Measurements from ENCODE around the gene RPP30. TPM values are rescaled to one million over a fixed set of nuclear protein-coding genes. Genes with fewer than 3 reads are reported as not detected.

The RPP30 gene
- total RNA-seq, result 10 to 100 TPM; 35.6 to 38.0 TPM

DNA sequence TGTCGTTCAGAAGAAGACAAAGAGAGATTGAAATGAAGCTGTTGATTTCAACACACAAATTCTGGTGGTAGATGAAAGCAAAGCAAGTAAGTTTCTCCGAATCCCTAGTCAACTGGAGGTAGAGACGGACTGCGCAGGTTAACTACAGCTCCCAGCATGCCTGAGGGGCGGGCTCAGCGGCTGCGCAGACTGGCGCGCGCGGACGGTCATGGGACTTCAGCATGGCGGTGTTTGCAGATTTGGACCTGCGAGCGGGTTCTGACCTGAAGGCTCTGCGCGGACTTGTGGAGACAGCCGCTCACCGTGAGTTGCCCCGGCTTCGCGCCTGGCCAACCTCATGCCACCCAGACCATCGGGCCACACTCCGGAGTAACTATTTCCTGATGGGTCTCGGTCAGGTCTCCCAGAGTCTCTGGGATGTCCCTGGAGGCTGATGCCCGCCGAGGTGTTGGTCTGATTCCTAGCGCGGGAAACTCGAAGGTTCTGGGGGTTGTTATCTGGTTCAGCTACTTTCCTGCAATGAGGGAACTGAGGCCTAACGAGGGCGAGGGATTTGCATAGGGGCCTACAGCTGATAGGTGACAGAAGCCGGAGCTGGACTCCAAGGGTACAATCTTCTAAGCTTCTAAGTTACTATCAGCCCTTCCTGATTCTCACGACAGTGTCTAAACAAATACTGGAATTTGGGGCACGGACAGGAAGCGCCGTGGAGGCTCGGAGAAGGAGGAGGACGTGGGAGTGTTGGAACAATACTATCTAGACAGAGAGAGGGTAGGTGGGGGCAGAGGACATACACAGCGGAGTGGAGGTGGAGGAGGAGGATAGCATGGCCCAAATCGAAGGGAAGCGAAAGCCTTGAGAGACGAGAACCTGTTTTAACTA, at the start of gene RPP30:
Gene RPP30 (plus strand): TSS at position 209 of the 882 bp plus-strand sequence. CDS start 13 bp downstream, at position 222.

DNA sequence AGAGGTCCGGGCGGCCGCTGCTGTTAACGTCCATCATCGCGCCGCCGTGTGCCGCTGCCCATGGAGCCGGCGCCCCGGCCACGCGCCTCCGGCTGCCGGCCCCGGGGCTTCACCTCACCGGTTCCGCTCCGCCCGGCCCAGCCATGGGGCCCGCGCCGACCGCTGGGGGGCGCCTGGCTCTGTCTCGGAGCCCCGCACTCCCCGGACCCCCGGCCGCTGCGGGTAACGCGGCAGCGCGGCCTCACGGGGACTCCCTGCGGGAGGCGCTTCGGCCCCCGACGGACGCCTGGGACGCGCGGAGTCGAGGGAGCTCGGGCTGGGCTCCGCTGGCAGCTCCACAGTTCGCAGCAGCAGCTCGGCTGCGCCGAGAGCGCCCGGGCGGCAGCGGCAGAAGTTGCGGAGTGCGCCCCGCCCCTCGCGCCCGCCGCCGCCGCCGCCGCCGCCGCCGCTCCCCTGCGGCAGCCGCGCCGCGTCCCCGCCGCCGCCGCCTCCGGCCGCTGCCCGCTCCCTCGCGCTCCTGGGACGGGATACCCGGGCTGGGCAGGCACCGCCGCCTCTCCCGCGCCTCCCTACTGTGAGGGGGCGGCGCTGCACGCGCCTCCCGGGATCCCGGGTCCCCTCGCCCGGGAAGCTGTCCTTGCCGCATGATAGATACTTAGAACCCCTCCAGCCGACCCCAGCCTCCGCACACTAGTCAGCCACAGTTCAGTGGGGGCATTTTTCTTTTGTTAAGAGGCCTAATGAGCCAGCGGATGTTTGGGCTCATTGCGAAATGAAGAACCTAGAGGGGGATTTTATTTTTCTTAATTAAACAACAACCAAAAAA, 13.9 kb upstream of the RPP30 start, which contains the start of gene HTR7:
Gene HTR7 (minus strand): TSS at position 405 of the 826 bp plus-strand sequence. CDS start 368 bp downstream, at position 37.

DNA sequence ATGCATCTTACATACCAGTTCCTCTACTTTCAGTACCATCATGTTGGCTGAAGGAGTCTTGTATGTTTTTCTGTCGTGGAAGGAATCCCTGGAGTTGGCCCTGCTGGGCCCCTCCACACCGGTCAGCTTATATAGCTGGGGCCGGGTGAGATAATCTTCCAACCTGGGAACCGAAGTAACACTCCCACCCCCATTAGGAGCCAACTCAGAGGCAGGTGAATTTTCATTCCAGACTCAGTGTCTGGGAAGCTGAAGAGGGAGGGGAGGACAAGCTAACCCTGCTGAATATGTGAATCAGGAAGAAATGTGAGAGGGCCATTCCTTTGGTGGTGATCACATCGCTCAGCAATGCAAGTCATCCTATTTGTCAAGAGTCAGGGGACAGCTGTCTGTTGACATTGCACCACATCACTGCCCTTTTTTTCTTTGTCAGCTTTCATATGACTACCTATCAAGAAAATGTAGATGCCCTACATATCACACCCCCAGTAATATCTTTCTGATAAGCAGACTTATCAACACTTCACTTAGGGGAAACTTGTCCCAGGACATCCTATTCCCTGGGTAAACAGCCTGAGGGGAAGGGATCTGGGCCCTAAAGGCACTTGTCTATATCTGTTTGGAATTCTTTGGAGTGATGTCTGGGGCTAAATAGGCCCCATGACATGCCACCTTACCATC, 49.4 kb downstream of the RPP30 start, which contains the start of gene ANKRD1:
Gene ANKRD1 (minus strand): TSS at position 102 of the 681 bp plus-strand sequence. CDS start 60 bp downstream, at position 42.

Other genes starting within 250 kb of the RPP30 start
- not detected for gene HTR7, start 13.9 kb upstream of the RPP30 start, total RNA-seq
- not detected for gene ANKRD1, start 49.1 kb downstream of the RPP30 start, total RNA-seq